Stimulated activated CD8-positive, alpha-beta memory T cell treated with anti-CD3 and anti-CD28 coated beads, Interleukin-12 subunit alpha, Interleukin-12 subunit beta, amount 100 ng/mL, for 24 hours (primary cell): ENCODE data around the gene CADM3.
A peak's percentile ranks its signal among the peaks of the same experiment; 100 is the strongest.

Experiments
- DNase-seq: peaks from one replicate; pipeline ENCODE4 v3.0.0-alpha.2; 2020; ENCODE audit errors: extremely low read depth

Gene CADM3

GRCh38 chr1:159171254-159171687 is at the start of gene CADM3:
Gene CADM3 (plus strand): TSS chr1:159171615. CDS start chr1:159171766, 151 bp downstream.
- no peak for DNase-seq

GRCh38 chr1:159122005-159122621 is 49.3 kb upstream of the CADM3 start:
- no peak for DNase-seq

- DNase-seq, result no peak
These were observed 47.8 kb upstream of the CADM3 start for GRCh38 chr1:159123587-159123986.

- peak; percentile 24 for DNase-seq
These were observed 39.0 kb upstream of the CADM3 start for GRCh38 chr1:159132271-159132881.

GRCh38 chr1:159140474-159140873 is 30.9 kb upstream of the CADM3 start:
- no peak for DNase-seq

- DNase-seq, result no peak
These were observed 29.6 kb upstream of the CADM3 start for GRCh38 chr1:159141584-159142390.

GRCh38 chr1:159142391-159142663 is 29.1 kb upstream of the CADM3 start:
- no peak for DNase-seq

GRCh38 chr1:159142726-159143510 is 28.5 kb upstream of the CADM3 start:
- no peak for DNase-seq

GRCh38 chr1:159144571-159144970 is 26.8 kb upstream of the CADM3 start:
- no peak for DNase-seq

GRCh38 chr1:159146980-159147379 is 24.4 kb upstream of the CADM3 start:
- DNase-seq, result no peak

GRCh38 chr1:159152031-159152430 is 19.4 kb upstream of the CADM3 start:
- no peak for DNase-seq

GRCh38 chr1:159161001-159161718 is 10.3 kb upstream of the CADM3 start:
- peak; percentile 31 for DNase-seq

- no peak for DNase-seq
These were observed 9.7 kb upstream of the CADM3 start for GRCh38 chr1:159161719-159162026.

- no peak for DNase-seq
These were observed 8.7 kb upstream of the CADM3 start for GRCh38 chr1:159162516-159163265.

GRCh38 chr1:159163614-159164228 is 7.7 kb upstream of the CADM3 start:
- DNase-seq, result no peak

GRCh38 chr1:159168043-159168442 is 3.4 kb upstream of the CADM3 start:
- DNase-seq, result no peak

GRCh38 chr1:159170639-159171038 is 776 bp upstream of the CADM3 start:
- DNase-seq, result no peak

GRCh38 chr1:159171688-159172501 is 480 bp downstream of the CADM3 start:
- no peak for DNase-seq

- no peak for DNase-seq
These were observed 1.3 kb downstream of the CADM3 start for GRCh38 chr1:159172614-159173291.
